ENCODE data around the gene FKBP4. TPM values are rescaled to one million over a fixed set of nuclear protein-coding genes. Genes with fewer than 3 reads are reported as not detected.
A peak's percentile ranks its signal among the peaks of the same experiment; 100 is the strongest.

The FKBP4 gene
- total RNA-seq, 2 donors from 2014 or later, result 64.1 to 75.3 TPM

GRCh38 chr12:2806700-2807099 lies 11.9 kb downstream of the FKBP4 start:
- H3K36me3 Mint-ChIP-seq (ENCODE audit: insufficient read depth in 2 of 2), result peaks cover 5 to 8% of the 10 kb centered on the region in 2 donors
- H3K9me3 Mint-ChIP-seq, result no peaks in the 10 kb centered on the region
- DNase-seq, result no peak

GRCh38 chr12:2811801-2812200 lies 17.0 kb downstream of the FKBP4 start:
- Mint-ChIP-seq H3K27ac (peak overlapping the region; percentile 96), H3K4me3 (peak overlapping the region; percentile 95 to 99), H3K9me3 (no peaks in the 10 kb centered on the region), H3K36me3 (ENCODE audit: insufficient read depth in 2 of 2) (peaks cover 0 to 7% of the 10 kb centered on the region in 2 donors), H3K4me1 (ENCODE audit: low read depth) (peaks cover 39% of the 10 kb centered on the region), H3K27me3 (ENCODE audit: low read depth) (no peaks in the 10 kb centered on the region)
- ATAC-seq (replicated peaks in 1 of 2) (no peak), DNase-seq (no peak)

More at GRCh38 chr12:2806700-2807099, 11.9 kb downstream of the FKBP4 start:
- H3K4me1 Mint-ChIP-seq (ENCODE audit: low read depth), result peaks cover 9% of the 10 kb centered on the region
- H3K27ac Mint-ChIP-seq, result no peak overlapping the region
- ATAC-seq (replicated peaks in 1 of 2), result no peak
- no peak overlapping the region for H3K4me3 Mint-ChIP-seq
- no peaks in the 10 kb centered on the region for H3K27me3 Mint-ChIP-seq (ENCODE audit: low read depth)

GRCh38 chr12:2812290-2813213 lies 17.8 kb downstream of the FKBP4 start, which contains the start of gene ITFG2:
Gene ITFG2, plus strand, starts transcription at chr12:2812668. Its CDS starts 93 bp downstream, at chr12:2812761.
- H3K4me1 Mint-ChIP-seq (ENCODE audit: low read depth), result peaks cover 39% of the 10 kb centered on the region
- DNase-seq (peak; percentile 94 to 98), ATAC-seq (replicated peaks in 1 of 2) (peak; percentile 96 to 97)
- no peaks in the 10 kb centered on the region for H3K27me3 Mint-ChIP-seq (ENCODE audit: low read depth)
- H3K4me3 Mint-ChIP-seq, result peak within 1 kb of the TSS; percentile 95 to 99
- H3K27ac Mint-ChIP-seq, result peak within 1 kb of the TSS; percentile 96
- no peaks in the 10 kb centered on the region for H3K9me3 Mint-ChIP-seq
- peaks cover 0 to 9% of the 10 kb centered on the region in 2 donors for H3K36me3 Mint-ChIP-seq (ENCODE audit: insufficient read depth in 2 of 2)

GRCh38 chr12:2813214-2814185 lies 18.7 kb downstream of the FKBP4 start:
- Mint-ChIP-seq H3K9me3 (no peaks in the 10 kb centered on the region), H3K27me3 (ENCODE audit: low read depth) (no peaks in the 10 kb centered on the region), H3K4me1 (ENCODE audit: low read depth) (peaks cover 39% of the 10 kb centered on the region), H3K36me3 (ENCODE audit: insufficient read depth in 2 of 2) (peaks cover 0 to 14% of the 10 kb centered on the region in 2 donors), H3K27ac (peak overlapping the region; percentile 96), H3K4me3 (peak overlapping the region; percentile 95 to 99)
- DNase-seq (peak; percentile 64 to 72), ATAC-seq (replicated peaks in 1 of 2) (peak; percentile 29 to 33)

- no peak overlapping the region for H3K4me3 Mint-ChIP-seq
- H3K36me3 Mint-ChIP-seq (ENCODE audit: insufficient read depth in 2 of 2), result peaks cover 1 to 18% of the 10 kb centered on the region in 2 donors
- H3K4me1 Mint-ChIP-seq (ENCODE audit: low read depth), result peaks cover 11% of the 10 kb centered on the region
- ATAC-seq (replicated peaks in 1 of 2) (no peak), DNase-seq (no peak)
- H3K9me3 Mint-ChIP-seq, result no peaks in the 10 kb centered on the region
- H3K27ac Mint-ChIP-seq, result no peak overlapping the region
- H3K27me3 Mint-ChIP-seq (ENCODE audit: low read depth), result no peaks in the 10 kb centered on the region
Measured at GRCh38 chr12:2819810-2820209, 25.0 kb downstream of the FKBP4 start.

GRCh38 chr12:2820432-2820831 lies 25.7 kb downstream of the FKBP4 start:
- Mint-ChIP-seq H3K4me1 (ENCODE audit: low read depth) (peaks cover 5% of the 10 kb centered on the region), H3K36me3 (ENCODE audit: insufficient read depth in 2 of 2) (peaks cover 1 to 21% of the 10 kb centered on the region in 2 donors), H3K27ac (no peak overlapping the region), H3K27me3 (ENCODE audit: low read depth) (no peaks in the 10 kb centered on the region), H3K9me3 (no peaks in the 10 kb centered on the region), H3K4me3 (no peak overlapping the region)
- DNase-seq (no peak), ATAC-seq (replicated peaks in 1 of 2) (no peak)

- Mint-ChIP-seq H3K36me3 (ENCODE audit: insufficient read depth in 2 of 2) (peaks cover 1 to 11% of the 10 kb centered on the region in 2 donors), H3K4me3 (no peak overlapping the region), H3K4me1 (ENCODE audit: low read depth) (no peaks in the 10 kb centered on the region), H3K27ac (no peak overlapping the region), H3K9me3 (no peaks in the 10 kb centered on the region), H3K27me3 (ENCODE audit: low read depth) (no peaks in the 10 kb centered on the region)
- DNase-seq (no peak), ATAC-seq (replicated peaks in 1 of 2) (no peak)
Measured at GRCh38 chr12:2823483-2823882, 28.7 kb downstream of the FKBP4 start.

GRCh38 chr12:2824541-2824940 lies 29.8 kb downstream of the FKBP4 start:
- H3K36me3 Mint-ChIP-seq (ENCODE audit: insufficient read depth in 2 of 2), result peaks cover 1 to 11% of the 10 kb centered on the region in 2 donors
- no peaks in the 10 kb centered on the region for H3K9me3 Mint-ChIP-seq

GRCh38 chr12:2825132-2825531 lies 30.4 kb downstream of the FKBP4 start:
- Mint-ChIP-seq H3K4me1 (ENCODE audit: low read depth) (no peaks in the 10 kb centered on the region), H3K9me3 (no peaks in the 10 kb centered on the region), H3K36me3 (ENCODE audit: insufficient read depth in 2 of 2) (peaks cover 1 to 8% of the 10 kb centered on the region in 2 donors), H3K27me3 (ENCODE audit: low read depth) (no peaks in the 10 kb centered on the region), H3K4me3 (no peak overlapping the region), H3K27ac (no peak overlapping the region)
- DNase-seq (no peak), ATAC-seq (replicated peaks in 1 of 2) (no peak)

More at GRCh38 chr12:2824541-2824940, 29.8 kb downstream of the FKBP4 start:
- no peak overlapping the region for H3K27ac Mint-ChIP-seq
- no peaks in the 10 kb centered on the region for H3K4me1 Mint-ChIP-seq (ENCODE audit: low read depth)
- H3K27me3 Mint-ChIP-seq (ENCODE audit: low read depth), result no peaks in the 10 kb centered on the region
- H3K4me3 Mint-ChIP-seq, result no peak overlapping the region
- ATAC-seq (replicated peaks in 1 of 2) (no peak), DNase-seq (no peak)

GRCh38 chr12:2826036-2826435 lies 31.3 kb downstream of the FKBP4 start:
- Mint-ChIP-seq H3K27ac (peak overlapping the region; percentile 66), H3K9me3 (no peaks in the 10 kb centered on the region), H3K4me3 (no peak overlapping the region), H3K27me3 (ENCODE audit: low read depth) (no peaks in the 10 kb centered on the region), H3K36me3 (ENCODE audit: insufficient read depth in 2 of 2) (peaks cover 0 to 7% of the 10 kb centered on the region in 2 donors), H3K4me1 (ENCODE audit: low read depth) (no peaks in the 10 kb centered on the region)
- DNase-seq (no peak), ATAC-seq (replicated peaks in 1 of 2) (no peak)

- Mint-ChIP-seq H3K9me3 (no peaks in the 10 kb centered on the region), H3K27ac (no peak overlapping the region), H3K4me3 (no peak overlapping the region), H3K36me3 (ENCODE audit: insufficient read depth in 2 of 2) (peaks cover 0 to 7% of the 10 kb centered on the region in 2 donors), H3K27me3 (ENCODE audit: low read depth) (no peaks in the 10 kb centered on the region), H3K4me1 (ENCODE audit: low read depth) (no peaks in the 10 kb centered on the region)
- ATAC-seq (replicated peaks in 1 of 2) (no peak), DNase-seq (no peak)
Measured at GRCh38 chr12:2826721-2827515, 32.1 kb downstream of the FKBP4 start.

- ATAC-seq (replicated peaks in 1 of 2), result no peak
- Mint-ChIP-seq H3K27ac (no peak overlapping the region), H3K9me3 (no peaks in the 10 kb centered on the region), H3K27me3 (ENCODE audit: low read depth) (no peaks in the 10 kb centered on the region), H3K4me1 (ENCODE audit: low read depth) (no peaks in the 10 kb centered on the region), H3K36me3 (ENCODE audit: insufficient read depth in 2 of 2) (peaks cover 0 to 7% of the 10 kb centered on the region in 2 donors), H3K4me3 (no peak overlapping the region)
- DNase-seq, result no peak
Measured at GRCh38 chr12:2829275-2829674, 34.5 kb downstream of the FKBP4 start.
